Esophagus (tissue), 2 donors: ENCODE measurements around the gene CRYL1. TPM values are rescaled to one million over a fixed set of nuclear protein-coding genes. Genes with fewer than 3 reads are reported as not detected.

Source experiments
- H3K27ac ChIP-seq, 2 donors: one replicate each; pipeline ENCODE4 v1.5.1; 2013; ENCODE audit warnings: low read depth in 2 of 2, mild to moderate bottlenecking in 2 of 2, inconsistent platforms in 1 of 2, low read length in 1 of 2, moderate library complexity in 1 of 2
- H3K27me3 ChIP-seq, 2 donors: one replicate each; pipeline ENCODE4 v1.6.1; 2013; ENCODE audit warnings: low read length in 2 of 2, control low read depth in 1 of 2, mild to moderate bottlenecking in 1 of 2; ENCODE audit not compliant: insufficient read depth in 2 of 2, control insufficient read depth in 1 of 2
- H3K36me3 ChIP-seq, 2 donors: one replicate each; pipeline ENCODE4 v1.6.1; 2013; ENCODE audit warnings: low read length in 1 of 2; ENCODE audit not compliant: control insufficient read depth in 2 of 2, insufficient read depth in 2 of 2
- H3K4me1 ChIP-seq, 2 donors: one replicate each; pipeline ENCODE4 v1.6.1; 2013; ENCODE audit warnings: low read length in 1 of 2; ENCODE audit not compliant: control insufficient read depth in 2 of 2, insufficient read depth in 2 of 2
- H3K4me3 ChIP-seq, 2 donors: one replicate each; pipeline ENCODE4 v1.5.1; 2013; ENCODE audit warnings: low read length in 2 of 2, mild to moderate bottlenecking in 2 of 2, low read depth in 1 of 2, moderate library complexity in 1 of 2
- H3K9me3 ChIP-seq, 2 donors: one replicate each; pipeline ENCODE4 v1.6.1; 2013; ENCODE audit warnings: mild to moderate bottlenecking in 2 of 2, low read depth in 1 of 2, low read length in 1 of 2, moderate library complexity in 1 of 2; ENCODE audit not compliant: control insufficient read depth in 2 of 2, insufficient read depth in 1 of 2
- WGBS, 2 donors: extraction: QIAGEN DNeasy Blood & Tissue Kit; methylation state at CpG; one replicate each; pipeline ENCODE4 v1.1.7; 2013; 5-methylcytosine and 5-hydroxymethylcytosine counted together
- polyA plus RNA-seq, 2 donors: library from polyadenylated mRNA; stranded (reverse); fragments of 200-250 nt; gene quantifications; one replicate each; pipeline ENCODE4 v1.2.3, GENCODE V29; 2013
- donor health status: healthy with polysubstance abuse.
- donor health status: Bipolar disorder and iron deficiency.

Gene CRYL1
- polyA plus RNA-seq, 2 donors, result 12.6 to 21.6 TPM

GRCh38 chr13:20366056-20366455 is 159.6 kb downstream of the CRYL1 start:
- Histone ChIP-seq H3K4me3 (no peak overlapping the region), H3K27me3 (no peaks in the 10 kb centered on the region), H3K9me3 (peaks cover 0 to 4% of the 10 kb centered on the region in 2 donors), H3K36me3 (no peaks in the 10 kb centered on the region), H3K27ac (no peak overlapping the region), H3K4me1 (no peaks in the 10 kb centered on the region)
- WGBS, 2 donors, result 90% methylated on average over 8 of the region's 8 CpGs

- H3K36me3 ChIP-seq, result no peaks in the 10 kb centered on the region
- 63 to 71% methylated on average over 7 of the region's 7 CpGs for WGBS, 2 donors
- H3K4me1 ChIP-seq, result peaks cover 3 to 10% of the 10 kb centered on the region in 2 donors
- H3K27ac ChIP-seq, result no peak overlapping the region
- no peak overlapping the region for H3K4me3 ChIP-seq
- H3K9me3 ChIP-seq, result peaks cover 0 to 4% of the 10 kb centered on the region in 2 donors
- no peaks in the 10 kb centered on the region for H3K27me3 ChIP-seq
Measured at GRCh38 chr13:20363603-20364002, 162.1 kb downstream of the CRYL1 start.

GRCh38 chr13:20363172-20363571 is 162.5 kb downstream of the CRYL1 start:
- H3K4me3 ChIP-seq, result no peak overlapping the region
- H3K4me1 ChIP-seq, result peaks cover 3 to 10% of the 10 kb centered on the region in 2 donors
- no peaks in the 10 kb centered on the region for H3K36me3 ChIP-seq
- 85 to 91% methylated on average over 8 of the region's 8 CpGs for WGBS, 2 donors
- H3K27ac ChIP-seq, result no peak overlapping the region
- peaks cover 0 to 4% of the 10 kb centered on the region in 2 donors for H3K9me3 ChIP-seq
- no peaks in the 10 kb centered on the region for H3K27me3 ChIP-seq

- H3K27me3 ChIP-seq, result no peaks in the 10 kb centered on the region
- WGBS, 2 donors, result 76 to 80% methylated on average over 17 of the region's 17 CpGs
- no peak overlapping the region for H3K27ac ChIP-seq
- no peaks in the 10 kb centered on the region for H3K36me3 ChIP-seq
- H3K4me1 ChIP-seq, result peaks cover 3 to 10% of the 10 kb centered on the region in 2 donors
- no peak overlapping the region for H3K4me3 ChIP-seq
- peaks cover 0 to 4% of the 10 kb centered on the region in 2 donors for H3K9me3 ChIP-seq
Measured at GRCh38 chr13:20362484-20363041, 163.1 kb downstream of the CRYL1 start.

GRCh38 chr13:20360835-20361412 is 164.7 kb downstream of the CRYL1 start:
- peaks cover 0 to 4% of the 10 kb centered on the region in 2 donors for H3K9me3 ChIP-seq
- WGBS, 2 donors, result 67 to 74% methylated on average over 5 of the region's 5 CpGs
- no peak overlapping the region for H3K4me3 ChIP-seq
- H3K27me3 ChIP-seq, result no peaks in the 10 kb centered on the region
- no peak overlapping the region for H3K27ac ChIP-seq
- H3K4me1 ChIP-seq, result peaks cover 3 to 10% of the 10 kb centered on the region in 2 donors
- H3K36me3 ChIP-seq, result no peaks in the 10 kb centered on the region

GRCh38 chr13:20360041-20360491 is 165.6 kb downstream of the CRYL1 start:
- 49 to 54% methylated on average over 3 of the region's 3 CpGs for WGBS, 2 donors
- Histone ChIP-seq H3K4me3 (no peak overlapping the region), H3K27ac (peak overlapping the region in 1 of 2 donors; percentile 6), H3K27me3 (no peaks in the 10 kb centered on the region), H3K9me3 (peaks cover 0 to 4% of the 10 kb centered on the region in 2 donors), H3K36me3 (no peaks in the 10 kb centered on the region), H3K4me1 (peaks cover 3 to 10% of the 10 kb centered on the region in 2 donors)

- Histone ChIP-seq H3K36me3 (no peaks in the 10 kb centered on the region), H3K9me3 (peaks cover 0 to 4% of the 10 kb centered on the region in 2 donors)
- whole genome bisulfite sequencing, 2 donors, result 44 to 68% methylated on average over 5 of the region's 5 CpGs
Measured at GRCh38 chr13:20359335-20359734, 166.3 kb downstream of the CRYL1 start.

GRCh38 chr13:20358022-20358421 is 167.6 kb downstream of the CRYL1 start:
- H3K4me3 ChIP-seq, result no peak overlapping the region
- no peaks in the 10 kb centered on the region for H3K36me3 ChIP-seq
- peaks cover 0 to 4% of the 10 kb centered on the region in 2 donors for H3K9me3 ChIP-seq
- H3K27ac ChIP-seq, result no peak overlapping the region
- 80 to 88% methylated on average over 8 of the region's 8 CpGs for WGBS, 2 donors
- H3K4me1 ChIP-seq, result peaks cover 3 to 10% of the 10 kb centered on the region in 2 donors
- no peaks in the 10 kb centered on the region for H3K27me3 ChIP-seq

More at GRCh38 chr13:20359335-20359734, 166.3 kb downstream of the CRYL1 start:
- Histone ChIP-seq H3K27ac (peak overlapping the region in 1 of 2 donors; percentile 80), H3K4me1 (peaks cover 3 to 10% of the 10 kb centered on the region in 2 donors), H3K27me3 (no peaks in the 10 kb centered on the region), H3K4me3 (no peak overlapping the region)

GRCh38 chr13:20356444-20356843 is 169.2 kb downstream of the CRYL1 start:
- no peaks in the 10 kb centered on the region for H3K9me3 ChIP-seq
- peaks cover 3 to 10% of the 10 kb centered on the region in 2 donors for H3K4me1 ChIP-seq
- H3K4me3 ChIP-seq, result no peak overlapping the region
- no peaks in the 10 kb centered on the region for H3K36me3 ChIP-seq
- no peaks in the 10 kb centered on the region for H3K27me3 ChIP-seq
- no peak overlapping the region for H3K27ac ChIP-seq
- 21% methylated on average over 7 of the region's 7 CpGs for WGBS, 2 donors

- 82% methylated on average over 3 of the region's 3 CpGs for WGBS, 2 donors
- H3K4me3 ChIP-seq, result no peak overlapping the region
Measured at GRCh38 chr13:20354722-20355121, 170.9 kb downstream of the CRYL1 start.

More at GRCh38 chr13:20354722-20355121, 170.9 kb downstream of the CRYL1 start:
- no peak overlapping the region for H3K27ac ChIP-seq
- peaks cover 0 to 2% of the 10 kb centered on the region in 2 donors for H3K9me3 ChIP-seq
- H3K36me3 ChIP-seq, result no peaks in the 10 kb centered on the region
- peaks cover 3 to 6% of the 10 kb centered on the region in 2 donors for H3K4me1 ChIP-seq
- no peaks in the 10 kb centered on the region for H3K27me3 ChIP-seq
